Heart left ventricle (tissue), 13 donors: Measurements from ENCODE around the gene TCN2.

Experiments
- CTCF ChIP-seq, 12 donors: fragments of 200-600 bp; sonication (generic) in 4 of 12; IDR thresholded peaks; one replicate each; pipeline versions ENCODE4 v1.5.0 to v1.8.0; 2018 to 2022; ENCODE audit warnings: antibody characterized with exemption in 12 of 12, mild to moderate bottlenecking in 5 of 12
- POLR2A ChIP-seq, 2 donors: fragments of 450-650 bp; IDR thresholded peaks; one replicate each; pipeline ENCODE4 v1.6.1; 2017; ENCODE audit warnings: antibody characterized with exemption in 2 of 2, mild to moderate bottlenecking in 2 of 2, moderate library complexity in 2 of 2
- donor health status: ischemic (EF 13 %, LVEDD 7.1; RV severe dilation, severe dysfunction).
- donor health status: DM: no; HTN: yes; CAD: no.
- donor health status: DM: no; HTN: no; CAD: no.
- donor health status: ischemic (EF 25% LVEDD 6.9; RV normal size, moderate dysfunction).
- donor health status: ischemic (EF 25% LVEDD 5.7; RV mildly dilated, moderate dysfunction).
- donor health status: ischemic (EF 35%, LVEDD 5.7; RV mildly dilated, moderate dysfunction).
- donor health status: nonischemic (EF 11% LVEDD 7.7; RV severe dilation, severe dysfunction).
- donor health status: DM: yes; HTN: yes; CAD: no.
- donor health status: PGD.
- donor health status: ischemic (EF 29% LVEDD 5.4; RV normal size, mild dysfunction).
- donor health status: nonischemic (EF 23%, LVEDD 6.1; RV moderate dilation, normal function).

DNA sequence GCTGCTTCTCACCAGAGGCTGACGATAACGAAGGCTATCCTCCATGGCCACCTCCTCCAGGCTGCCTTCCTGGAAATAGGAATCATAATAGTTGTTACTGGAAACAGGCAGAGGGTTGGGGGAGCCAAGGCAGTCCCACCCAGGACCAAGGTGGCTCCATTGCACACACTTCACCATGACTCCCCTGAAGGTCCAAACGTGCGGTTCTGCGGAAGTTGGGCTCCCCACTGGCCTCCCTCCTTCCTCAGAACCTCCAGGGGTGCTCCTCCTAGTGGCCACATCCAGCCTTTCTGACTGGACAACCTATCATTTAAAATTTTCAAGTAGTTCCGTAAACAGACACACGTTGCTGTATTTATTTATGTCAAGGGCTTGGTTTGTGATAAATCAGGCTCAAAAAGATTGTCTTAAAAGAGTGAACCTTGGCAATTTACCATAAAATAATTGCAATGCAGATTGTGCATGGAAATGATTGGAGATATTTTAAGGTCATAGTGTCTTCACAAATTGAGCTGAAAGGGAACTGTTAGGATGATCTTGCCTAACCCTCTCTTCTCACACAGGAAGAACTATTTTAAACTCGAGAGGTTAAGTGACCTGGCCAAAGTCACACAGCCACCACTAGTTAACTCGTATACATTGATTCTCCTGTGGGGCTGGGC lies 1.4 kb upstream of the TCN2 start:
- TF ChIP-seq CTCF (IDR thresholded peaks at IDR 0.05), result peak; percentile 39 to 76 (median 64)
- TF ChIP-seq POLR2A (IDR thresholded peaks at IDR 0.05), result no peak
